ENCODE measurements around the gene FRG2C.
"Not testable (repeated sequence)": the region's sequence is repeated elsewhere in the genome, so short reads cannot be mapped to it uniquely, and the experiment has no call there.

FRG2C gene

DNA sequence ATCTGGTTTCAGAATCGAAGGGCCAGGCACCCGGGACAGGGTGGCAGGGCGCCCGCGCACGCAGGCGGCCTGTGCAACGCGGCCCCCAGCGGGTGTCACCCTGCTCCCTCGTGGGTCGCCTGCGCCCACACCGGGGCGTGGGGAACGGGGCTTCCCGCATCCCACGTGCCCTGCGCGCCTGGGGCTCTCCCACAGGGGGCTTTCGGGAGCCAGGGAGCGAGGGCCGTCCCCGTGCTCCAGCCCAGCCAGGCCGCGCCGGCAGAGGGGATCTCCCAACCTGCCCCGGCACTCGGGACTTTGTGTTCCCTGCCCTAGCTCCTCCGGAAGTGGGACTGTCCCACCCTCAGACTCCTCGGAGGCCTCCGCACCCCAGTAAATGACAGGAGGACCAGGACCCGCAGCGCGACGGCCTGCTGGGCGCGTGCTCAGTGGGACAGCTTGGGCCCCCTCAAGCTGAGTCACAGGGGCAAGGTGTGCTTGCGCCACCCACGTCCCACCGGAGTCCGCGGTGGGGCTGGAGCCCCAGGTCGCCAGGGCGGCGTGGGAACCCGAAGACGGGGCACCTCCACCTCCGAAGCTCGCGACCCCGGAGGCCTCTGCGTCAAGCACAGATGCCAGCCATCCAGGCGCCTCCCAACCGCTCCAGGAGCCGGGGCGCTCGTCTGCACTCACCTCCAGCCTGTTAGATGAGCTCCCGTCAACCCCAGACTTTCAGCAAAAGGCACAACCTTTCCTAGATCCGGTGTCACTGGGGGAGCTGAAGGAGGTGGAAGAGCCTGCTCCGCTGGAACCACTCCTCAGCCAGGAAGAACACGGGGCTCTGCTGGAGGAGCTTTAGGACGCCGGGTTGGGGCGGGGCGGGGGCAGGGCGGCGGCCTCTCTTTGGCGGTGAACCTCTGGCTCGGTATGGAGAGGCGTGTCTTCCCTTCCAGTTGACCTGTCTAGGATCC, 5.5 kb downstream of the FRG2C start:
- DNase-seq: not testable (repeated sequence)

DNA sequence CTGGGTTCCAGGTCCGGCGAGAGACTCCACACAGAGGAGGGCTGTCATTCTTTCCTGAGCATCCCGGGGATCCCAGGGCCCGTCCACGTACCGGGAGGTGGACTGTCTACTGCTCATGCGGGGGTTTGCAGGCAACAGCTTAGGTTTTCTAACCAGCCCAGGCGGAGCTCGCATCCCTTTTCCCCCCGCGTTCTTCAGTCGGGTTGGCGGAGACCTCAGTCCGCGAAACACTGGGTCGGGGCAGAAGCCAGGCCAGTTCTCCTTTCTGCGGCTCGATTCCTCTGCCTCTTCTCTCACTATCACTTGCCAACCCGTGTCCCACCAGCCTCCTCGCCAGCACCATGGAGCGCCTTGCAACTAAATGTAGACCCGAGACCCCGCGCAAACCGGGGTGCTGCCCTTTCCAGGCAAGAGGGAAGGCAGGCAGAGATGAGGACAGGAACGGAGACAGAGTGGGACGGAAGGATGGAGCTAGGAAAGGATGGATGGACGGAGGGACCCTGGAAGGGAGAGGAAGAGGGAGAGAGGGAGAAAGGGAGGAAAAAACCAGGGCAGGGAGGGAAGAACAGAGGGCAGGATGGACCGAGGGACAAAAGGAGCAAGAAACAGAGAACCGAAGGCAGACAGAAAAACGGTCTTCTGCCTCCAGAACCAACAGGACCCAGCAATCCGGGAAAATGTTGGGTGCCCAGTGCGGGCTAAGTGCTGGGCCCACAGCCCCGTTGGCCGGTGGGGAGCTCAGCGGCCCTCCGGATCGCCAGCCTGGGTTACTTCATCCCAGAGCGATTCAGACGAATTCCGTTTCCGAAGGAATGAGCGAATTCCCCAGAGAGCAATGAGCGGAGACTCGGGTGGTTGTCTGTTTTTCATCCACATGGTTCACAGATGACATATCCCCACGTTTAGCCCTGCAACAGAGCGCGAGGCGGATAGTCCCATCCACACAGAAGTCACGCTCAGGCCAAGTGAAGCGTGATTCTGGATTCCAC, 6.5 kb downstream of the FRG2C start:
- DNase-seq: not testable (repeated sequence)

DNA sequence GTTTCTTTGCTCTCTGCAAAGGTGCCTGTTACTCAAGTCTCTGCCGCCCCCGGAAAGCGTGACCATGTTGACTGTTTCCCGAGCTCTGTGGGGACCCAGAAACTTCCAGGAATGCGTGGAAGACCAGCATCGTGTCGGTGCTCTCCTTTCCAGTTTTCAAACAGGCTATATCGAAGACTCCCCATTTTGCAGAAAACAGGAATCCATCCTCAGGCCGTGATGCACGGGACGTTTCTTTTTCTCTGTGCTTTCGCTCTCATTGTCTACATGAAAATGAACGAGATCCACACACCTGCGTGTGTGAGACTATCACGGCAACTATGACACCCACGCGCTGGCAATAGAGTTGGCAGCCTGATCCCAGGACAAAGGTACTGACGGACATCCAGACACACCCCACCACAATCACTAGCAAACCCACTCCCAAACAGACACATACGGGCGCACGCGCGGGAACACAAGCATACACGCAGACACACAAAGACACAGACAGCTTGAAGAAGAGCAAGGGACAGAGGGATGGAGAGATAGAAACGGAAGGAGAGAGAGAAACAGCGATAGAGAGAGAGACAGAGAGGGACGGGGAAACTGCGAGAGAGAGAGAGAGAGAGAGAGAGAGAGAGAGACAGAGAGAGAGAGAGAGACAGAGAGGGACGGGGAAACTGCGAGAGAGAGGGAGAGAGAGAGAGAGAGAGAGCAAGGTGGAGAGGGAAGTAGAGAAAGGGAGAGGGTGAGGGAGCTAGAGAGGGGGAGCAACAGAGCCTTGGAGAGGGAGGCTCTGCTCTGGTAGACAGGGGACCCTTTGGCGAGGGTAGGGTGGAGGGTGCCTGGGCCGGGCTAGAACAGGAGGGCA, 7.4 kb downstream of the FRG2C start:
- DNase-seq: not testable (repeated sequence)

DNA sequence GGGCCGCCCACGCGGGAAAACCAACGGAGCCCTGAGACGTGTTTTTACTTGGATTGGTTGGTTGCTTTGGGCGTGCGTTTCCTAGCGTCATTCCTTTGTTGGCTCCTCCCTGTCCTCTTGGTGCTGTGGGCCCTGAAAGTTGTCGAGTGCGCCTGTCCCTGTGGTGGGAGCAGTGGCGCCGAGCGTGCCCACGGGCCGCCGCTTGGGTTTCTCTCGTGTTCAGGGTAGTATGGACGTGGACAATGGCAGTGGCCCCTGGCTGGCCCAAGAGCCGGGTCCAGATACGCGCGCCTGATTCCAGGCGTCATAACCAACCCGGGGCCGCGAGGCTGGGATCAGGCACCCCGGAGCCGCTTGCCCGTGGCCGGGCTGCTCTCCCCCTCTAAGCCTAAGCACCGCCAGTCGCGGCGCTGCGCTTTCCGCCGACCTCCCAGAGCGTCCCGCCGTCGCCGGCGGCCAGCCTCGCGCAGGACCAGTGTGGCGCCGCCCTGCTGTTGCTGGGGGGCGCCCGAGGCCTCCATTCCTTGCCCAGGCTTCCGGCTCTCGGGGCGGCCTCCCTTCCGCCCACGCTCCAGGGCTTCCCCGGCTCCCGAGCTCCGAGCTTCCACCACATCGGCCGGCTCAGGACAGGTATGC, 8.1 kb downstream of the FRG2C start:
- peak; percentile 4 for DNase-seq

GRCh38 chr3:75683965-75684364, 19.8 kb downstream of the FRG2C start:
- not testable (repeated sequence) for DNase-seq

- DNase-seq: no peak
These were observed 23.2 kb downstream of the FRG2C start for GRCh38 chr3:75687323-75687722.

DNA sequence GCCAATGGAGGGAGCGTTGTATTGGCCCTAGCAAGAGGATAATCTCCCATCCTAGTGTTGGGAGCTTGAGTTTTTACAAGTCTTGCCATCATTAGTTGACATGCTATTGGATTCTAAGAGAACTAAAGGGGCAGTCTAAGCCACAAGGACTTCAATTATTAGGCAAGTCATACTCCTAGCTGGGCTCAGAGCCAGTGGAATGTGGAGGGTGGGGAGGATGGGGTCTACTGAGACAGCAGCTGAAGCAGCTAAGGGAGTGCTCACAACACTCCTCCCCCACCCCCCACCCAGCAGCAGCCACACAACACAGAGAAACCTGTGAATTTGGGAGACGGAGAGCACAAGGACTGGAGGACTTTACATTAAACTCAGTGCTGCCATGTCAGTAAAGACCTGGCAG, 27.9 kb downstream of the FRG2C start:
- DNase-seq: no peak
